ENCODE measurements around the gene RHOC. TPM values are rescaled to one million over a fixed set of nuclear protein-coding genes. Genes with fewer than 3 reads are reported as not detected.

The RHOC gene
- total RNA-seq, 2 donors from 2014 or later, result 190 to 330 TPM

- Histone ChIP-seq H3K27ac (peak overlapping the region; percentile 75 to 82), H3K27me3 (no peaks in the 10 kb centered on the region), H3K9me3 (no peaks in the 10 kb centered on the region), H3K4me3 (peak overlapping the region; percentile 53 to 71), H3K36me3 (no peaks in the 10 kb centered on the region), H3K4me1 (peaks cover 0 to 28% of the 10 kb centered on the region in 2 donors)
- no peak for TF ChIP-seq CTCF (IDR thresholded peaks at IDR 0.05)
- no peak for DNase-seq (ENCODE audit: low spot score)
These were observed 7.7 kb upstream of the RHOC start for GRCh38 chr1:112714313-112715263.

GRCh38 chr1:112713466-112714312 lies 6.8 kb upstream of the RHOC start:
- Histone ChIP-seq H3K27ac (peak overlapping the region; percentile 75 to 82), H3K4me3 (peak overlapping the region; percentile 53 to 71), H3K9me3 (no peaks in the 10 kb centered on the region), H3K36me3 (no peaks in the 10 kb centered on the region), H3K27me3 (no peaks in the 10 kb centered on the region), H3K4me1 (peaks cover 0 to 24% of the 10 kb centered on the region in 2 donors)
- no peak for TF ChIP-seq CTCF (IDR thresholded peaks at IDR 0.05)
- no peak for DNase-seq (ENCODE audit: low spot score)

GRCh38 chr1:112712701-112713128 lies 5.8 kb upstream of the RHOC start:
- no peaks in the 10 kb centered on the region for H3K36me3 ChIP-seq
- no peaks in the 10 kb centered on the region for H3K9me3 ChIP-seq
- H3K4me1 ChIP-seq, result peaks cover 0 to 25% of the 10 kb centered on the region in 2 donors
- H3K4me3 ChIP-seq, result no peak overlapping the region
- H3K27ac ChIP-seq, result no peak overlapping the region
- no peak for DNase-seq (ENCODE audit: low spot score)
- H3K27me3 ChIP-seq, result no peaks in the 10 kb centered on the region
- TF ChIP-seq CTCF (IDR thresholded peaks at IDR 0.05), result no peak

GRCh38 chr1:112712191-112712590 lies 5.3 kb upstream of the RHOC start:
- no peak for DNase-seq (ENCODE audit: low spot score)
- no peak overlapping the region for H3K27ac ChIP-seq
- no peaks in the 10 kb centered on the region for H3K27me3 ChIP-seq
- no peaks in the 10 kb centered on the region for H3K36me3 ChIP-seq
- no peak for TF ChIP-seq CTCF (IDR thresholded peaks at IDR 0.05)
- peaks cover 0 to 29% of the 10 kb centered on the region in 2 donors for H3K4me1 ChIP-seq
- H3K4me3 ChIP-seq, result no peak overlapping the region
- no peaks in the 10 kb centered on the region for H3K9me3 ChIP-seq

GRCh38 chr1:112711670-112712069 lies 4.7 kb upstream of the RHOC start:
- DNase-seq (ENCODE audit: low spot score), result no peak
- H3K4me1 ChIP-seq, result peaks cover 0 to 29% of the 10 kb centered on the region in 2 donors
- no peaks in the 10 kb centered on the region for H3K27me3 ChIP-seq

More at GRCh38 chr1:112711670-112712069, 4.7 kb upstream of the RHOC start:
- no peak for TF ChIP-seq CTCF (IDR thresholded peaks at IDR 0.05)
- Histone ChIP-seq H3K27ac (no peak overlapping the region), H3K9me3 (no peaks in the 10 kb centered on the region), H3K4me3 (no peak overlapping the region), H3K36me3 (no peaks in the 10 kb centered on the region)

All from right atrium auricular region (tissue), 2 donors.